ENCODE data around the gene NOS2.
"Not testable (repeated sequence)": the region's sequence is repeated elsewhere in the genome, so short reads cannot be mapped to it uniquely, and the experiment has no call there.

The NOS2 gene

DNA sequence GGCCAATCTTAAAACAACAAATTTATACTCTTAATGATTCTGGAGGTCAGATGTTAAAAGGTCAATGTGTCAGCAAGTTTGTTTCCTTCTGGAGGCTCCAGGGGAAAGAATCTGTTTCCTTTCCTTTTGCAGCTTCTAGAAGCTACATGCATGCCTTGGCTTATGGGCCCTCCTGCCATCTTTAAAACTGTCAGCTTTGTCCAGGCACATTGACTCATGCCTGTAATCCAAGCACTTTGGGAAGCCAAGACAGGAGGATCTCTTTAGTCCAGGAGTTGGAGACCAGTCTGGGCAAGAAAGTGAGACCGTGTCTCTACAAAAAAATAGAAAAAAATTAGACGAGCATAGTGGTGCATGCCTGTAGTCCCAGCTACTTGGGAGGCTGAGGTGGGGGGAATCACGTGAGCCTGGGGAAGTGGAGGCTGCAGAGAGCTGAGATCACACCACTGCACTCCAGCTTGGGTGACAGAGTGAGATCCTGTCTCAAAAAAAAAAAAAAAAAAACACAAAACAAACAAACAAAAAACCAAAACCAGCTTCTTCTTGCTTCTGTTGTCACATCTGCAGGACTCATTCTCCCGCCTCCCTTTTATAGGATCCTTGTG lies 58.3 kb downstream of the NOS2 start:
- H3K9me3 Mint-ChIP-seq, result no peaks in the 10 kb centered on the region
- TF ChIP-seq, protein P1, sequence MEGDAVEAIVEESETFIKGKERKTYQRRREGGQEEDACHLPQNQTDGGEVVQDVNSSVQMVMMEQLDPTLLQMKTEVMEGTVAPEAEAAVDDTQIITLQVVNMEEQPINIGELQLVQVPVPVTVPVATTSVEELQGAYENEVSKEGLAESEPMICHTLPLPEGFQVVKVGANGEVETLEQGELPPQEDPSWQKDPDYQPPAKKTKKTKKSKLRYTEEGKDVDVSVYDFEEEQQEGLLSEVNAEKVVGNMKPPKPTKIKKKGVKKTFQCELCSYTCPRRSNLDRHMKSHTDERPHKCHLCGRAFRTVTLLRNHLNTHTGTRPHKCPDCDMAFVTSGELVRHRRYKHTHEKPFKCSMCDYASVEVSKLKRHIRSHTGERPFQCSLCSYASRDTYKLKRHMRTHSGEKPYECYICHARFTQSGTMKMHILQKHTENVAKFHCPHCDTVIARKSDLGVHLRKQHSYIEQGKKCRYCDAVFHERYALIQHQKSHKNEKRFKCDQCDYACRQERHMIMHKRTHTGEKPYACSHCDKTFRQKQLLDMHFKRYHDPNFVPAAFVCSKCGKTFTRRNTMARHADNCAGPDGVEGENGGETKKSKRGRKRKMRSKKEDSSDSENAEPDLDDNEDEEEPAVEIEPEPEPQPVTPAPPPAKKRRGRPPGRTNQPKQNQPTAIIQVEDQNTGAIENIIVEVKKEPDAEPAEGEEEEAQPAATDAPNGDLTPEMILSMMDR (IDR thresholded peaks at IDR 0.05; ENCODE audit: unreplicated experiment in 3 of 3), result no peak
- no peaks in the 10 kb centered on the region for H3K36me3 Mint-ChIP-seq (ENCODE audit: low read depth)
- no peak overlapping the region for H3K27ac Mint-ChIP-seq
- H3K4me1 Mint-ChIP-seq, result no peaks in the 10 kb centered on the region
- no peaks in the 10 kb centered on the region for H3K27me3 Mint-ChIP-seq (ENCODE audit: low read depth)
- no peak overlapping the region for H3K4me3 Mint-ChIP-seq

DNA sequence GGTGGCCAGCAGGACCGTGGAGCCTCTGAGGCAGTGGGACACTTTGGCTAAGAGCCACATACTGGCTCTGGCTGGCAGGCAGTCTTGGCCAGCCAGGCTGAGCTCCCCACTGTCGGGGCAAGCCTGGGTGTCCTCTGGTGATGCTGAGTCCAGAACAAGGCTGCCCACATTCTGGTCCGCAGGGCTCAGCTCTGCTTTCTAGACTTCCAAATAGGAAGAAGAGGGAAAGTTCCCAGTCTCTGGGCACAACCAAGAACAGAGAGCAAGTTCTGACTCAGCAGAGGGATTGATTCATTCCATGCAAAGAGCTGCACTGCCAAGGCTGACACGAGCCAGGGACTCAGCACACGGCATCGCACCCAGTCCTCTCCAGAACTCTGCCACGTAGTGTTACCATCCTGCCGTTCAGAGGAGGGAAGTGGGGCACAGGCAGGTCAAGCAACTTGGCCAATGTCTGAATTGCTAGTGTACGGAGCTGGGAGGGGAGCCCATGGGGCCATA lies 58.9 kb downstream of the NOS2 start:
- TF ChIP-seq, protein P1 (IDR thresholded peaks at IDR 0.05; ENCODE audit: unreplicated experiment in 3 of 3), result no peak
- Mint-ChIP-seq H3K36me3 (ENCODE audit: low read depth) (no peaks in the 10 kb centered on the region), H3K9me3 (no peaks in the 10 kb centered on the region), H3K4me3 (no peak overlapping the region), H3K4me1 (no peaks in the 10 kb centered on the region), H3K27ac (no peak overlapping the region), H3K27me3 (ENCODE audit: low read depth) (no peaks in the 10 kb centered on the region)

DNA sequence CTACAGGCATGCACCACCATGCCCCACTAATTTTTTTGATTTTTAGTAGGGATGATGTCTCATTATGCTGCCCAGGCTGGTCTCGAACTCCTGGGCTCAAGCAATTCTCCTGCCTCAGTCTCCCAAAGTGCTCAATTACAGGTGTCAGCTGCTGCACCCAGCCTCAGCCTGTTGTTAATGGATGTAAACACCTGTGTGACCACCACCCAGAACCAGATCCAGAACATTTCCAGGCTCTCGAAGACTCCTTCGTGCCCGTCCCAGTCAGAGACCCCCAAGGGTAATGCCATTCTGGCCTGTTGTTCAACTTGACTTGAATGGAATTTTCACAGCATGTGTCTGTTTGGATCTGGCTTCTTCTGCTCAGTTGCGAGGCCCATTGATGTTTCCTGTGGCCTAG lies 59.8 kb downstream of the NOS2 start:
- H3K36me3 Mint-ChIP-seq (ENCODE audit: low read depth); H3K4me3 Mint-ChIP-seq; H3K9me3 Mint-ChIP-seq; H3K27ac Mint-ChIP-seq; H3K27me3 Mint-ChIP-seq (ENCODE audit: low read depth); H3K4me1 Mint-ChIP-seq: not testable (repeated sequence)

DNA sequence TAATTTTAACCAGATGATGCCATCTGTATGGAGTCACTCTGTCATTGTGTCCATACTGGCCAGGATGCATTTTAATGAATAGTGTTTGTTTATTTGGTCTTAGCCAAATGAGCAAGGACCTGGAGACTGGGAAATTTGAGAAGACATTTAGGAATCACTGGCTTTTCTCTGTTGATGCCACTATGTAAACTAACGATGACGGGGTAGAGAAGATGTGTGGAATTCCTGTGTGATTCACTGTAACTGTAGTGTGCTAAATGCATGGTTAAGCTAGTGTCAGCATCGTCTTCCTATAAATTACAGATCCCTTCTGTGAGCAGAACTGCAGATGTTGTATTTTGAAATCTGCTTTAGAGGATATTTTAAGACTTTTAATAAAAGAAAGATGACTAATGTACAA lies 66.6 kb downstream of the NOS2 start:
- H3K4me1 Mint-ChIP-seq, result no peaks in the 10 kb centered on the region
- H3K4me3 Mint-ChIP-seq, result no peak overlapping the region
- H3K27ac Mint-ChIP-seq, result no peak overlapping the region
- TF ChIP-seq, protein P1 (IDR thresholded peaks at IDR 0.05; ENCODE audit: unreplicated experiment in 3 of 3), result no peak
- peaks cover 20% of the 10 kb centered on the region for H3K27me3 Mint-ChIP-seq (ENCODE audit: low read depth)
- H3K9me3 Mint-ChIP-seq, result no peaks in the 10 kb centered on the region
- no peaks in the 10 kb centered on the region for H3K36me3 Mint-ChIP-seq (ENCODE audit: low read depth)

DNA sequence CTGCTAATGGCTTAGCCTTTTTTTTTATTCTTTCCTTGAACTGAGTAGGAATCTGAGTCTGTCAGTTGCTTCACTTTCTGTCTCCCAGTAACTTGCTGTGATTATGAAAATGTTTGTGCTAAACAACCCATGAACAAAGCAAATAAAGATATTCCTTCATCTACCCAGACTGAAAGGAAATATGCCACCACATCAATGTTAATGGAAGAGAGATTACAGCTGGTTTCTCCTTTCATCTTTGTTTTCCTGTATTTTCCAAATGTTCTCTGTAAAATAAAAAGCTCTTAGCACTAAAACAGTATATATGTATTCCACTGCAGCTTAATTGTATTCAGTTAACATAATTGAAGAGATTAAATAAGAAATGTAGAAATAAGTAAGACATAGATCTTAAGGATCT lies 67.6 kb downstream of the NOS2 start:
- peaks cover 21% of the 10 kb centered on the region for H3K27me3 Mint-ChIP-seq (ENCODE audit: low read depth)
- not testable (repeated sequence) for H3K4me1 Mint-ChIP-seq; H3K27ac Mint-ChIP-seq; H3K36me3 Mint-ChIP-seq (ENCODE audit: low read depth); H3K4me3 Mint-ChIP-seq; H3K9me3 Mint-ChIP-seq

DNA sequence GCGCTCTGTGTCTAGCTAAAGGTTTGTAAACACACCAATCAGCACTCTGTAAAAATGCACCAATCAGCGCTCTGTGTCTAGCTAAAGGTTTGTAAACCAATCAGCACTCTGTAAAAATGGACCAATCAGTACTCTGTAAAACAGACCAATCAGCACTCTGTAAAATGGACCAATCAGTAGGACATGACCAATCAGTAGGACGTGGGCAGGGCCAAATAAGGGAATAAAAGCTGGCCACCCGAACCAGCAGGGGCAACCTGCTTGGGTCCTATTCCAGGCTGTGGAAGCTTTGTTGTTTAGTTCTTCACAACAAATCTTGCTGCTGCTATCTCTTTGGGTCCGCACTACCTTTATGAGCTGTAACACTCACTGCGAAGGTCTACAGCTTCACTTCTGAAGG lies 74.3 kb downstream of the NOS2 start:
- not testable (repeated sequence) for H3K4me3 Mint-ChIP-seq; H3K9me3 Mint-ChIP-seq; H3K4me1 Mint-ChIP-seq; H3K27ac Mint-ChIP-seq; H3K27me3 Mint-ChIP-seq (ENCODE audit: low read depth); H3K36me3 Mint-ChIP-seq (ENCODE audit: low read depth)

DNA sequence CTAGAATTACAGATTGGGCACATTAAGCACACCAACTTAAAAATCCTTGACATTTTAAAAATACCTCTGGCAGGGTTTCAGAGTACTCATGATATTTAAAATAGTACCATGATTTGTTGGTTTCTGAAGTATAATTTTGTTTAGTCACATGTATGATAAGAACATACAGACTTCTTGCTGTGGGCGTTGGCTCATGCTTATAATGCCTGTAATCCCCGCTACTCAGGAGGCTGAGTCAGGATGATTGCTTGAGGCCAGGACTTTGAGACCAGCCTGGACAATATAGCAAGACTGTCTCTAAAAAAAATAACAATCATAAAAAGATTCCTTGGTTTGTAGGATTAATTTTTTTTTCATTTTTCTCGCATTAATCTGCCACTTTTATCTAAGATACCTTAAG lies 78.5 kb downstream of the NOS2 start:
- Mint-ChIP-seq H3K27ac (no peak overlapping the region), H3K9me3 (no peaks in the 10 kb centered on the region), H3K4me1 (no peaks in the 10 kb centered on the region), H3K36me3 (ENCODE audit: low read depth) (no peaks in the 10 kb centered on the region), H3K4me3 (no peak overlapping the region), H3K27me3 (ENCODE audit: low read depth) (peaks cover 5% of the 10 kb centered on the region)
- TF ChIP-seq, protein P1 (IDR thresholded peaks at IDR 0.05; ENCODE audit: unreplicated experiment in 3 of 3), result no peak

Measured in nephron (organoid).